ENCODE measurements around the gene CPXM1.
"Not testable (repeated sequence)": the region's sequence is repeated elsewhere in the genome, so short reads cannot be mapped to it uniquely, and the experiment has no call there.

Gene CPXM1

GRCh38 chr20:2800521-2801285 lies at the start of gene CPXM1:
Gene CPXM1, minus strand, starts transcription at chr20:2800627. Its CDS starts 55 bp downstream, at chr20:2800572.
- DNase-seq, result peak; percentile 32

- DNase-seq, result no peak
These were observed 49.1 kb upstream of the CPXM1 start for GRCh38 chr20:2849529-2849928.

GRCh38 chr20:2847802-2848201 lies 47.4 kb upstream of the CPXM1 start:
- DNase-seq, result no peak

- DNase-seq, result no peak
These were observed 46.3 kb upstream of the CPXM1 start for GRCh38 chr20:2846698-2847097.

- DNase-seq, result no peak
These were observed 45.2 kb upstream of the CPXM1 start for GRCh38 chr20:2845607-2846006.

GRCh38 chr20:2840967-2841531 lies 40.6 kb upstream of the CPXM1 start:
- no peak for DNase-seq

- DNase-seq, result peak; percentile 93
These were observed 39.9 kb upstream of the CPXM1 start, which contains the start of the genes PCED1A and VPS16 for GRCh38 chr20:2840138-2840966. Gene PCED1A, minus strand, starts transcription at chr20:2840655. Its CDS starts 743 bp downstream, at chr20:2839912. Gene VPS16, plus strand, starts transcription at chr20:2840745. Its CDS starts 30 bp downstream, at chr20:2840775.

GRCh38 chr20:2839732-2840137 lies 39.3 kb upstream of the CPXM1 start:
- no peak for DNase-seq

- DNase-seq, result no peak
These were observed 38.6 kb upstream of the CPXM1 start for GRCh38 chr20:2838847-2839671.

- DNase-seq, result no peak
These were observed 37.9 kb upstream of the CPXM1 start for GRCh38 chr20:2838170-2838797.

- DNase-seq, result no peak
These were observed 37.0 kb upstream of the CPXM1 start for GRCh38 chr20:2837221-2837960.

GRCh38 chr20:2836035-2836434 lies 35.6 kb upstream of the CPXM1 start:
- no peak for DNase-seq

GRCh38 chr20:2835331-2835796 lies 34.9 kb upstream of the CPXM1 start:
- DNase-seq, result no peak

- DNase-seq, result no peak
These were observed 34.1 kb upstream of the CPXM1 start for GRCh38 chr20:2834401-2835110.

GRCh38 chr20:2833761-2834160 lies 33.3 kb upstream of the CPXM1 start:
- no peak for DNase-seq

- DNase-seq, result not testable (repeated sequence)
These were observed 30.8 kb upstream of the CPXM1 start for GRCh38 chr20:2831206-2831605.

GRCh38 chr20:2829376-2829775 lies 28.9 kb upstream of the CPXM1 start:
- DNase-seq, result no peak

GRCh38 chr20:2826655-2827054 lies 26.2 kb upstream of the CPXM1 start:
- DNase-seq, result no peak

- no peak for DNase-seq
These were observed 25.3 kb upstream of the CPXM1 start for GRCh38 chr20:2825761-2826160.

- peak; percentile 56 for DNase-seq
These were observed 21.6 kb upstream of the CPXM1 start for GRCh38 chr20:2822073-2822472.

Data from activated T-cell treated with anti-CD3 and anti-CD28 coated beads, Interleukin-2, amount 50 U/mL, for 1 hour (primary cell).